Stimulated activated CD4-positive, alpha-beta T cell treated with anti-CD3 and anti-CD28 coated beads, Interleukin-12 subunit alpha, Interleukin-12 subunit beta, amount 100 ng/mL, for 48 hours (primary cell): ENCODE measurements around the gene UGT1A9.
"Not testable (repeated sequence)": the region's sequence is repeated elsewhere in the genome, so short reads cannot be mapped to it uniquely, and the experiment has no call there.

Source experiments
- DNase-seq, 3 donors: peaks; one replicate each; pipeline ENCODE4 v3.0.0-alpha.2; 2020; ENCODE audit warnings: low read depth in 2 of 3, low spot score in 1 of 3

The UGT1A9 gene

DNA sequence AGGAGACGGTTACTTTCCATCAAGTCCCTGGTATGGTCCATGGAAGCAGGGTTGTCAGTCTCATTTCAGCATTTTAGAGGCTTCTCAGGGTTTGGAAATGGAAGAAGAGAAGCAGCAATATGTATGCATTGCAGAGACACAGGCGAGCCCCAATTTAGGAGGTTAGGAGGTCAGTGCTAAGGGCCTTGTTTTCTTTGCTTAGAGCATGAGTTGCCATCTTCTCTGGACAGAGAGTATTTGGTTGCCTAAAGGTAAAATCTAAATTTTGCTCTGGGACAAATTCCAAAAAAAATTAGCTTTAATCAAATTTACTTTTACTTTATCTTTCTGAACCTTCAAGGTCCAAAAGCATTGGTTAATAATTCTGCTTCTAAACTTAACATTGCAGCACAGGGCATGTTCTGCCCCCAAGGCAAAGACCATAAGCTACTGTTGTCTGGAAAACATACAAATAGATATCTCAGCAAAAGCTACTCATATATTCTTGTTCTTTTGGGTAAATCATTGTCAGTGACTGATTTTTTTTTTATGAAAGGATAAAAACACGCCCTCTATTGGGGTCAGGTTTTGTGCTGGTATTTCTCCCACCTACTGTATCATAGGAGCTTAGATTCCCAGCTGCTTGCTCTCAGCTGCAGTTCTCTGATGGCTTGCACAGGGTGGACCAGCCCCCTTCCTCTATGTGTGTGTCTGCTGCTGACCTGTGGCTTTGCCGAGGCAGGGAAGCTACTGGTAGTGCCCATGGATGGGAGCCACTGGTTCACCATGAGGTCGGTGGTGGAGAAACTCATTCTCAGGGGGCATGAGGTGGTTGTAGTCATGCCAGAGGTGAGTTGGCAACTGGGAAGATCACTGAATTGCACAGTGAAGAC lies at the start of gene UGT1A9:
Gene UGT1A9, plus strand, starts transcription at position 609 of the 872 bp plus-strand sequence. Its CDS starts 37 bp downstream, at position 646.
- DNase-seq, result no peak

DNA sequence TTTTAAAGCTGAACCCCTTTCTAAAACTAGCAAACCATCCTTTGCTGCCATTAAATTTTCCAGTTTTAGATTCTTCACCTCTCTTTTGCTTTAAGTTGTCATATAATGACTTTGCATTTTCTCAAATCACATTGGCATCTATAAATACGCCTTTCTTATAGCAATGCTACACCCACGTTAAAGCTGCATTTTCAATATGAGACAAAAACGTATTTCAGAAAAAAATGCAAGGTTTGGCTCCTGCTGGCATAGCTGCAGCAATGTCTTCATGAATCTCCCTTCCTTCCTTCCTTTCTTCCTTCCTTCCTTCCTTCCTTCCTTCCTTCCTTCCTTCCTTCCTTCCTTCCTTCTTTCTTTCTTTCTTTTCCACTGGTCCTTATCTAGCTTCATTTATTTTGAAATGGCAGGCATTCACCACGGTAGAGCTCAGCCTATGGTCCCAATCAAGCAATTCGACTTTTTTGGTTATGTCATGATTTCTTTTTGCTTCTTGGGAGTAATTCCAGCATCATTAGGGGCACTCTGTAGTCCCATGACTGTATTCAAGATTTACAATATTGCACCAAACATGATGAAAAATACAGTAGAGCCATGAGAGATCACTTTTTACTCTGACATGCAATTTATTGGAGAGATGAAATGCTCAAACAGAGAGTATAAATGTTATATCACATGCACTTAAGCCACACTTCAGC lies 44.2 kb upstream of the UGT1A9 start:
- no peak for DNase-seq

DNA sequence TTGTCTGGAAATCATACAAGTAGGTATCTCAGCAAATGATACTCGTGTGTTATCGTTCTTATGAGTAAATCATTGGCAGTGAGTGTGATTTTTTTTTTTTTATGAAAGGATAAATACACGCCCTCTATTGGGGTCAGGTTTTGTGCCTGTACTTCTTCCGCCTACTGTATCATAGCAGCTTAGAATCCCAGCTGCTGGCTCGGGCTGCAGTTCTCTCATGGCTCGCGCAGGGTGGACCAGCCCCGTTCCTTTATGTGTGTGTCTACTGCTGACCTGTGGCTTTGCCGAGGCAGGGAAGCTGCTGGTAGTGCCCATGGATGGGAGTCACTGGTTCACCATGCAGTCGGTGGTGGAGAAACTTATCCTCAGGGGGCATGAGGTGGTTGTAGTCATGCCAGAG lies 35.4 kb upstream of the UGT1A9 start, which contains the start of gene UGT1A10:
Gene UGT1A10, plus strand, starts transcription at position 143 of the 400 bp plus-strand sequence. Its CDS starts 75 bp downstream, at position 218.
- DNase-seq, result not testable (repeated sequence)

DNA sequence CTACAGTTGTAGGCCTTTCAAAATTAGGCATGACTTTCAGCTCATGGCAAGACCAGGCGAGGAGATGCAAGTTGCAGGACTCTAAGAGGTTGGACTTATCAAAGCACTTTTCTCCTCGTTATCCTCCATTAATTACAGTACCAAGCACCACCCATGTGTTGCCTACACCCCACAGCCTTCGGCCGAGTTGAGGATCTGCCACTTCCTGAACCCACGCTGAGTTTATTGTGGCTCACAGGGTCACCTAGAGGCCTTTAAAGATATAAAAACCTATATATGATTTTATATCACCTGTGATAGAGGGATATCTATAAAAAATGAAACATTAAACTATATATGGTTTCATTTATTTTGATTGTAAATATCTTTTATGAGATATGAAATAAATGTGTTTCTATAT lies 32.9 kb upstream of the UGT1A9 start:
- no peak for DNase-seq

DNA sequence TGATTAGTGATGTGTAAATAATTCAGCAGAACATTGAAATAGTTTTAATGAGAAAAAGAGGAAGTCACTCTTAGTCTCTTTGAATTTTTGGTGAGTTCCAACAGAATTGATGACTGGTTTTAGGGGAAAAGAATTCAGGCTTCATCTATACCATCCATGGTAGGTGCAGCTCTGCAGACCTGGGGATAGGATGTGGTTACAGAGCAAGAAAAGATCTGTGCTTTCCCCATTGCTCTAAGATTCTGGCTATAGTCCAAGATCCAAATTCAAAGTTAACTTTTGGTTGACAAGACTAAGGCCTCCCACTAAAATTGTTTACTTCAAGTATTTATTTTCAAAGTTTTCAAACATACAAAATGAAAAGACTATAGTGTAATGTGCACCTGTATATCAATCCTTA lies 31.8 kb upstream of the UGT1A9 start:
- no peak for DNase-seq

DNA sequence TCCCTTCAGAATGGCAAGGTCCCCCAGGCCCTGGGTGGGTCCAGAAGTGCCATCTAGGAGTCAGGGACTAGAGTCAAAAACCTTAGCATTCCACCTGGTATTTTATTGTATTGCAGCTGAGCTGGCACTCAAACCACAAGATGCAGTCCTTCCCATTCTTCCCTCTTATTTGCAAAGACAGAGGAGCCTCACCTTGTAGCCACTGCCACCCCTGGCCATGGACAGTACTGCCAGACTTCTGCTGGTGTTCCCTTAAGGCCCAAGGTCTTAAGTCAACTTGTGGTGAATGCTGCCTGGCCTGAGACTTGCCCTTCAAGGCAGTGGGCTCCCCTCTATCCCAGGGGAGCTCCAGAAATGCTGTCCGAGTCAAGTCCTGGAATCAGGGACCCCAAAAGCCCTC lies 28.6 kb upstream of the UGT1A9 start:
- DNase-seq, result no peak

DNA sequence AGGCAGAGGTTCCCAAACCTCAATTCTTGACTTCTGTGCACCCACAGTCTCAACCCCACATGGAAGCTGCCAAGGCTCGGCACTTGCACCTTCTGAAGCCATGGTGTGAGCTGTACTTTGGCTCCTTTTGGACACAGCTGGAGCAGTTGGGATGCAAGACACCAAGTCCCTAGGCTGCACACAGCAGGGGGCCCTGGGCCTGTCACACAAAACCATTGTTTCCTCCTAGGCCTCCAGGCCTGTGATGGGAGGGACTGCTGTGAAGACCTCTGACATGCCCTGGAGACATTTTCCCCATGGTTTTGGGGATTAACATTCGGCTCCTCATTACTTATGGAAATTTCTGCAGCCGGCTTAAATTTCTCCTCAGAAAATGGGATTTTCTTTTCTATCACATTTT lies 25.7 kb upstream of the UGT1A9 start:
- not testable (repeated sequence) for DNase-seq

DNA sequence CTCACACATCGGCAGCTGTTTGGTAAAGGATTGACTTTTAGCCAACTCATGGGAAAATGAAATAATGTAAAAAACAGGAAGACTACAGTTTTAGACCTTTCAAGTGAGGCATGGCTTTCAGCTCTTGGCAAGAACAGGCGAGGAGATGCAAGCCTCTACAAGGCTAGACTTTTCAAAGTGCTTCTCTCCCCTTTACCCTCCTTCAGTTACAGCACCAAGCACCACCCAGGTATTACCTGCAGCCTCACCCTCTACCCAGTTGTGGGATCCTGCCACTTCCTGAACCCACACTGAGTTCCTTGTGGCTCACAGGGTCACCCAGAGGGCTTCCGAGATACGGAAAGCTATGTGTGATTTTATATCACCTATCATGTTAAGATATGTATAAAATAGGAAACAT lies 20.7 kb upstream of the UGT1A9 start:
- DNase-seq, result no peak

DNA sequence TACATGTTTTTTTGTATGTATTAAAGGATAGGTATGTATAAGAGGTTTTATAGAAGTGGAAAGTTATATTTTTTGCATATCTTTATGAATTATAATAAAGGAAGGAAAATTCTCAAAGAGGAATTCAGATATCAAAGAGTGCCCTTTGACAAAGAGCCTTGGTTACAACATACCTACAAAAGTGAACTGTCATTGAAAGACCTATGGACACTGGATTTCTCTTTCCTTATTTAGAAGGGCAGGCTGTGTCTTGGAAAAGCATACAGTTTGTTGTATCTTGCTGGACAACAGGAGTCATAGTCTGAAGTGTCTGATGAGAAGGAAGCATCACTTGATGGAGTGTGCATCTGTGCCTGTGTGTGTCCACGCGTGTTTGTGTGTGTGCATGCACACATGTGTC lies 20.3 kb upstream of the UGT1A9 start:
- DNase-seq, result no peak

DNA sequence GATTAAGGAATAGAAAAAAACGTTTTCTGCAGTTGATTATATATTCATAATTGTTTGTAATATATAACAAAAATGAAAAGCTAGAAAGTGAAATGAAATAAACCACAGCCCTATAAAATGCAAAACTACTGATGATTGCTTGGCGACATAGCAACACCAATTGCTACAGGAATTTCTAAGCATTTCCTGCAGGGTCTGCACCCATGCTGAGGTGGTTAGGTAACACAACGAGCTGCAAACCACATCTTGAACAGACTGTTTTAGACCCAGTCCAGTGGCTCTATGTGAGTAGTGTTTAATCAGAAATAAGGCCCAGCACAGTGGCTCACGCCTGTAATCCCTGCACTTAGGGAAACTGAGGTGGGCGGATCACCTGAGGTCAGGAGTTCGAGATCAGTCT lies 17.2 kb upstream of the UGT1A9 start:
- no peak for DNase-seq

DNA sequence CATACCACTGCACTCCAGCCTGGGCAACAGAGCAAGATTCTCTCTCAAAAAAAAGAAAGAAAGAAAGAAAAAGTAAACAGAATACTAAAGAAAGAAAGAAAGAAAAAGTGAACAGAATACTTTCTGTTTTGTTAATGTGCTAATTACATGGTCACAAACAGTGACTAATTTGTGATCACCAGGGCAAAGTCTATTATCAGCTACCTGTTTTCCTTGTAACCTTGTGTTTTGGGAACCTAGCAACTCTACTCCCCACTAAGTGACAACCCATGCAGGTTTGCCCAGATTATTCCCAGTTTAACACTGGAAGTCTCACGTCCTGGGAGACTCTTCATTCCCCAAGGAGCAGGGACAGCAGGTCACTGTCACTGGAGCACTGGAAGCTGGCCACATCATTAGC lies 16.7 kb upstream of the UGT1A9 start:
- no peak for DNase-seq

DNA sequence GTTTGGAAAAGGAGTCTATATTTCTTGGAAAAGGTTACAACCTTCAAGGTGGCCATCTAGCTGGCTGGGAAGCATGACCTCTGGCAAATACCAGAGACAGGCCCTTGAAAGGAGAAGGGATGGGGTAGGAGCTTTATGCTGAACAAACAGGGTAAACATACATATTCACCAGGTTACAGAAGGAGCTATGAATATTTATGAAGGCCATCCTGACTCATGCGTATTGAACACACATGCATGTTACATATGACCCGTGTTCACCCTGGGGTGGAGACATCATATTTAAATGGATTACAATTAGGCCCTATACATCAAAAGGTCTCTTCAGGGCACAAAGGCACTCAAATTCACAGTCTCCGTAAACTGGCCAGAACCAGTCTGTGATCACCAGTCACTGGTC lies 15.8 kb upstream of the UGT1A9 start:
- DNase-seq, result not testable (repeated sequence)

DNA sequence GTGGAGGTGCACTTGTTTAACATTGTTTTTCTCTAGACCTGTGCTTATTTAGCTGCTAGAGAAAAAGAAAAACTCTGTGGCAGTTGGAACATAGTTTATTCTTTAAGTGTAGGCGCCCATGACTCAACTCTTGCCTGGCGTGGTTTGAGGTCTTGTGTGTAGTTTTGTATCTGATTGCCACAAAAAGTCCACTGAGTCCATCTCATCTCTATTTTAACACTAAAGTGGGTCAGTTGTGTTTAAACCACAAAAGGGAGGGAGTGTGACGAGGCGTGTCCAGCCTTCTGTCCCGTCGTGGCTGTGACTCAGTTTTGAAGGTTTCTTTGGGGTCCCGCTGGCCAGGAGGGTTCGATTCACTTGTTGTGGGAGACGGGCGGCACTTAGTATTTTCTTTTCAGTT lies 15.3 kb upstream of the UGT1A9 start:
- DNase-seq, result no peak

DNA sequence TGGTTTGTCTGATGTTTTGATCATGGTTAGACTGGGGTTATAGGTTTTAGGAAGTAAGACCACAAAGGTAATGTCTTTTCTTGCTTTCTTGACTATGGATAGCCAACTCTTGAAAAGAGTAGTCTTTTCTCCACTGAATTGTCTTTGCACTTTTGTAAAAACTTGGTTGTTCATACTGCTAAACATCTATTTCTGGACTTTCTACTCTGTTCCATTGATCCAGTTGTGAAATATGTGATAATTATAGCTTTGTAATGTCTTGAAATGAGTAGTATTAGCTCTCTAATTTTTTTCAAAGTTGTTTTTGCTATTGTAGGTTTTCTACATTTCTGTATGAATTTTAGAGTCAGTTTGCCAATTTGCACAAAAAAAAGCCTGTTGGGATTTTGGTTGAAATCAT lies 13.1 kb upstream of the UGT1A9 start:
- DNase-seq, result no peak

DNA sequence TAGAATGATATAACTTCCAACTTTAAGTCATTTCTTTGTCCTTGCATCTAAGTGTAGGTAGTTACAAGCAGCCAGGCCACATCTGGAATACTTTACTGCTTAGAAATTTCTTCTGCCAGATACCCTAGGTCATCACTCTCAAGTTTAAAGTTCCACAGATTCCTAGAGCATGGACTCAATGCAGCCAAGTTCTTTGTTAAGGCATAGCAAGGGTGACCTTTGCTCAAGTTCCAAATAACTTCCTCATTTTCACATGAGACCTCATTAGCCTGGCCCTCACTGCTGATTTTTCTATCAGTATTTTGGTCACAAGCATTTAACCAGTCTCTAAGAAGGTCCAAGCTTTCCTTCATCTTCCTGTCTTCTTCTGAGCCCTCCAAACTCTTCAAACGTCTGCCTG lies 7.8 kb upstream of the UGT1A9 start:
- no peak for DNase-seq

DNA sequence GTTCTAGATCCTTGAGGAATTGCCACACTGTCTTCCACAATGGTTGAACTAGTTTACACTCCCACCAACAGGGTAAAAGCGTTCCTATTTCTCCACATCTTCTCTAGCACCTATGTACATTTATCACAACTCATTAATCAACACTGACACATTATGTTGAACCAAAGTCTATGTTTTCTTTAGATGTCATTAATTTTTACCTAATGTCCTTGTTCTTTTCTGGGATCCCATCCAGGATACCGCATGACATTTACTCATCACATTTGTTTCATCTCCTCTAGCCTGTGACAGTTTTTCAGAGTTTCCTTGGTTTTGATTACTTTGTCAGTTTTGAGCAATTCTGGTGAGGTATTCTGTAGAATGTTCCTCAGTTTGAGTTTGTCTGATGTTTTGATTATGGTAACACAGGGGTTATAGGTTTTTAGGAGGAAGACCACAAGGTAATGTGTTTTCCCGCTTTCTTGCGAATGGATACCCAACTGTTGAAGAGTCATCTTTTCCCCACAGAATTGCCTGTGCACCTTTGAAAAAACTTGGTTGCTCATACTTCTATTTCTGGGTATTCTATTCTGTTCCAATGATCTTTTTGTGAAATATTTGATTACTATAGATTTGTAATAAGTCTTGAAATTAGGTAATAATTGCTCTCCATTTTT lies 3.0 kb upstream of the UGT1A9 start:
- no peak for DNase-seq

DNA sequence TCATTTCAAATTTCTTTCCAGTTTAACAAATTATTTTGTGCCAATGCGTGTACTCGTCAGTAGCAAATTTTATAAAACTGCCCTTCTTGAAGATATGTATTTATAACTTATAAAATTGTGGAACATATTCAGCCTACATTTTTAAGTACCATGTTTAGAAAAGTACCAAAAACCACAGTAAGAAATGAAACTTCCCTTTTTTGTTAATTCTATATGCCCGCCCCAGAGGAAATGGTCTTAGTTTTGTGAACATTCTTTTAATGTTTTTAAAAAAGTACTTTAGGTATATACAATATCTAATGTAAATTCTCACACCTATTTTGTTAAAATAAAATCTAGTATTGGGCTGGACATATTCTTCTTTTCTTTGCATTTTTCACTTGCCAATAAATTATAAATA lies 1.2 kb downstream of the UGT1A9 start:
- no peak for DNase-seq

DNA sequence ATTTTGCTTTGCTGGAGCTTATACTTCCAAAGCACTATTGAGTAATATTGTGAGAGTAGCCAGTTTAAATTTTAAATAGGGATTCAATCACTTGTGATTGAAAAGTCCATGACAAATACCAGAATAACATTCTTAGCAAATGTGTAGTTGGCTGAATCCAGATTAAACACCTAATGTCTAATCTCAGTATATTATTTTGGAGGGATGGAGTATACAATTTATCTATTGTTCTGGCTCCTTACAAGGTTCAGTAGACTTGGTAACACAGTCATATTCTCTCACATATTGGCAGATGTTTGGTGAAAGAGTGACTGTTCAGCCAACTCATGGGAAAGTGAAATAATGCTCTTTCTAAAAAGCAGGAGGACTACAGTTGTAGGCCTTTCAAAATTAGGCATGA lies 2.2 kb downstream of the UGT1A9 start:
- DNase-seq, result no peak

DNA sequence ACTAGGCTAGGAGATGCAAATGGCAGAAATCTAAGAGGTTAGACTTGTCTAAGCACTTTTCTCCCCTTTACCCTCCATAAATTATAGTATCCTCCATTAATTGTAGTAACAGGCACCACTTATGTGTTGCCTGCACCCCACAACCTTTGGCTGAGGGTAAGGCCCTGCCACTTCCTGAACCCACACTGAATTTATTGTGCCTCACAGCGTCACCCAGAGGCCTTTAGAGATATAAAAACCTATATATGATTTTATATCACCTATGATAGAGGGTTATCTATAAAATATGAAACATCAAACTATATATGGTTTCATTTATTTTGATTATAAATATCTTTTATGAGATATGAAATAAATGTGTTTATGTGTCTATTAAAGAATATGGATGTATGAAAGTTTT lies 2.6 kb downstream of the UGT1A9 start:
- no peak for DNase-seq

DNA sequence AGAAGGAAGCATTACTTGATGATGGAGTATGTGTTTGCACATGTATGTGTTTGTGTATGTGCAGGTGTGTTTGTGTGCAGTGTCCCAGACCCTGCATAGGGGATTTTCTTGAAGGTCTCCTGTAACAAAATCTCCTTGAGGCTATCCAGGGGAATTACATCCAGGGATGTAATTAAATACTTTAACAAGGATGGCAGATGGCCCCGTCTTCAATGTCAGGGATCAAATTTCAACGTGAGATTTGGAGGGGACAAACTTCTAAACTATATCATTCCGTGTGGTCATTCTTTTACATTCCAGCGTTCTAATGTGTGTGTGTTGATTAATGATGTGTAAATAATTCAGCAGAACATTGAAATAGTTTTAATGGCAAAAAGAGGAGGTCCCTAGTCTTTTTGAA lies 3.3 kb downstream of the UGT1A9 start:
- DNase-seq, result no peak

DNA sequence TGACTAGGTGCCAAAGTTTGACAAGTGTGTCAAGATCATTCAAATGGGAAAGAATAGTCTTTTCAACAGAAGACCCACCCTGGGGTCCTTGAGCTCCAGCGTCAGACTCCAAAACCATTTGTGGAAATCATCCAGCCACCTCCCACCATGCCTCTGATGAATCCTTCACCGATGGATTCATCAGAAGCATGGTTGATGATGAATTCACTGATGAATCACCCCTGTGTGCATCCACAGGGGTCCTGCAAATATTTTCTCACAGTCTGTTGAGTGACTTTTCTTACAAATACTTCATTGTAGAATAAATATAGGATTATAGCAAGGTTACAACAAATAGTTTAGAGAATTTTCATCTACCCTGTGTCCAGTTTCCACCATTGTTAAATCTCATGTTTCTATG lies 4.3 kb downstream of the UGT1A9 start:
- no peak for DNase-seq

DNA sequence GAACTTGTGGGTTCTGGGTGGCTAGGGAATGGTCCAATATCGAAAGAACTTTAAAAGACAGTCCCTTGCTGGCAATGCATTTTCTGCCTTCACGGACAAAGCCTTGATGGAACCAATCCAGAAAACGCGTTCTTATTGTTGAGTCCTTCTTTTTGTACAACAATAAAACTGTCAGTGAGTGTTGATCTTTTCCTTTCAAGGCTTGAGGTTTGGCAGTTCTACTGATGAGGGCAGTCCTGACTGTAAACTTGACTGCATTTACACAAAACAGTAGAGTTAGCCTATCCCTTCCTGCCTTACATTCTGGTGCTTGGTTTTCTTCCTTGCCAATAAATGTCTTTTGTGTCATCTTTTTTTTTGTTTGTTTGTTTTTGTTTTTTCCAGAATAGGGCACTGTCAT lies 7.5 kb downstream of the UGT1A9 start:
- DNase-seq, result no peak
